Progenitor cell of endocrine pancreas (in vitro differentiated cells): ENCODE data around the gene PTOV1. TPM values are rescaled to one million over a fixed set of nuclear protein-coding genes. Genes with fewer than 3 reads are reported as not detected.

Experiments used
- DNase-seq: peaks from one replicate; pipeline ENCODE4 v3.0.0; 2021; ENCODE audit warnings: low spot score; ENCODE audit not compliant: unreplicated experiment
- H3K27ac Mint-ChIP-seq: 2 replicates; pipeline ENCODE4 v1.8.0; 2021; ENCODE audit warnings: mild to moderate bottlenecking, moderate library complexity, mixed read lengths
- H3K27me3 Mint-ChIP-seq: 2 replicates; pipeline ENCODE4 v1.8.0; 2021; ENCODE audit warnings: mixed read lengths
- H3K36me3 Mint-ChIP-seq: 2 replicates; pipeline ENCODE4 v1.8.0; 2022; ENCODE audit warnings: mixed read lengths; ENCODE audit not compliant: insufficient read depth
- H3K4me1 Mint-ChIP-seq: 2 replicates; pipeline ENCODE4 v1.8.0; 2021; ENCODE audit warnings: low read depth, mixed read lengths
- H3K4me3 Mint-ChIP-seq: 2 replicates; pipeline ENCODE4 v1.8.0; 2021; ENCODE audit warnings: low read depth, mild to moderate bottlenecking, moderate library complexity, mixed read lengths
- H3K9me3 Mint-ChIP-seq: 2 replicates; pipeline ENCODE4 v1.8.0; 2021; ENCODE audit warnings: low read depth, mixed read lengths
- total RNA-seq: library from RNA; stranded (reverse); gene quantifications from 2 replicates; pipeline ENCODE4 v1.2.1, GENCODE V29; 2021
- TF ChIP-seq, protein P1 (sequence below): fragments of 200-600 bp; sonication (generic); IDR thresholded peaks from one replicate; pipeline ENCODE4 v1.5.0; 2021; ENCODE audit warnings: antibody characterized with exemption, mild to moderate bottlenecking; ENCODE audit not compliant: unreplicated experiment

Gene PTOV1
- total RNA-seq, 1 donor from 2014 or later, result 564 TPM

- peak; percentile 79 for DNase-seq
- no peak within 1 kb of the TSS for H3K4me3 Mint-ChIP-seq
- no peaks in the 10 kb centered on the region for H3K9me3 Mint-ChIP-seq
- TF ChIP-seq, protein P1, sequence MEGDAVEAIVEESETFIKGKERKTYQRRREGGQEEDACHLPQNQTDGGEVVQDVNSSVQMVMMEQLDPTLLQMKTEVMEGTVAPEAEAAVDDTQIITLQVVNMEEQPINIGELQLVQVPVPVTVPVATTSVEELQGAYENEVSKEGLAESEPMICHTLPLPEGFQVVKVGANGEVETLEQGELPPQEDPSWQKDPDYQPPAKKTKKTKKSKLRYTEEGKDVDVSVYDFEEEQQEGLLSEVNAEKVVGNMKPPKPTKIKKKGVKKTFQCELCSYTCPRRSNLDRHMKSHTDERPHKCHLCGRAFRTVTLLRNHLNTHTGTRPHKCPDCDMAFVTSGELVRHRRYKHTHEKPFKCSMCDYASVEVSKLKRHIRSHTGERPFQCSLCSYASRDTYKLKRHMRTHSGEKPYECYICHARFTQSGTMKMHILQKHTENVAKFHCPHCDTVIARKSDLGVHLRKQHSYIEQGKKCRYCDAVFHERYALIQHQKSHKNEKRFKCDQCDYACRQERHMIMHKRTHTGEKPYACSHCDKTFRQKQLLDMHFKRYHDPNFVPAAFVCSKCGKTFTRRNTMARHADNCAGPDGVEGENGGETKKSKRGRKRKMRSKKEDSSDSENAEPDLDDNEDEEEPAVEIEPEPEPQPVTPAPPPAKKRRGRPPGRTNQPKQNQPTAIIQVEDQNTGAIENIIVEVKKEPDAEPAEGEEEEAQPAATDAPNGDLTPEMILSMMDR, result no peak
- peaks cover 20% of the 10 kb centered on the region for H3K4me1 Mint-ChIP-seq
- H3K36me3 Mint-ChIP-seq, result peaks cover 15% of the 10 kb centered on the region
- no peaks in the 10 kb centered on the region for H3K27me3 Mint-ChIP-seq
- H3K27ac Mint-ChIP-seq, result peak within 1 kb of the TSS; percentile 97
Measured at GRCh38 chr19:49866933-49867782, 16.2 kb downstream of the PTOV1 start, which contains the start of gene PNKP. PNKP (minus strand) TSS chr19:49867576; CDS start chr19:49867204, 372 bp downstream.

DNA sequence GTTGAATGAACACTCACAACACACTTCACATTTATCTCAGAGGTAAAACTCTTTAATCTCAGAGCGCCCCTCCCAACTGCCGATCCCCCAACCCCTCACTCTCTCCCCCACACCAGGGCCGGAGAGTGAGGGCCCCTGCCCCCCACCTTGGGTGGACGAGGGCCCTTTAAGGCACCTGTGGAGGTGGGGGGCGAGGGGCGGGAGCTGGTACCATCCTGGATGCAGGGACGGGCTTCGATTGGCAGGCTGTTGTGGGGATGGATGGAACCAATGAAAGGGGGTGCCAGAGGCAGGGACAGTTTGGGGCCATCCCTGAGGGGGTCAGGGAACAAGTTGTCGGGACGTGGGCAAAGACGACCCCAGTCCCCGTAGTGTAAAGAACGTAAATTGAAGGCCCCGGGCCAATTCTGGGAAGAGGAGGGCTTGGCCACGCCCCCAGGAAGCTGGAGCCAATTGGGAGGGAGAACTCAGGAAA is 18.1 kb downstream of the PTOV1 start:
- Mint-ChIP-seq H3K4me1 (peaks cover 18% of the 10 kb centered on the region), H3K27me3 (no peaks in the 10 kb centered on the region), H3K9me3 (no peaks in the 10 kb centered on the region), H3K27ac (no peak overlapping the region), H3K4me3 (no peak overlapping the region), H3K36me3 (peaks cover 11% of the 10 kb centered on the region)
- DNase-seq, result no peak
- TF ChIP-seq, protein P1, result no peak

- no peaks in the 10 kb centered on the region for H3K27me3 Mint-ChIP-seq
- TF ChIP-seq, protein P1, result no peak
- no peaks in the 10 kb centered on the region for H3K9me3 Mint-ChIP-seq
- peaks cover 9% of the 10 kb centered on the region for H3K36me3 Mint-ChIP-seq
- H3K27ac Mint-ChIP-seq, result no peak overlapping the region
- H3K4me3 Mint-ChIP-seq, result no peak overlapping the region
- DNase-seq, result peak; percentile 92
- peaks cover 18% of the 10 kb centered on the region for H3K4me1 Mint-ChIP-seq
Measured at GRCh38 chr19:49869484-49870308, 18.7 kb downstream of the PTOV1 start.

DNA sequence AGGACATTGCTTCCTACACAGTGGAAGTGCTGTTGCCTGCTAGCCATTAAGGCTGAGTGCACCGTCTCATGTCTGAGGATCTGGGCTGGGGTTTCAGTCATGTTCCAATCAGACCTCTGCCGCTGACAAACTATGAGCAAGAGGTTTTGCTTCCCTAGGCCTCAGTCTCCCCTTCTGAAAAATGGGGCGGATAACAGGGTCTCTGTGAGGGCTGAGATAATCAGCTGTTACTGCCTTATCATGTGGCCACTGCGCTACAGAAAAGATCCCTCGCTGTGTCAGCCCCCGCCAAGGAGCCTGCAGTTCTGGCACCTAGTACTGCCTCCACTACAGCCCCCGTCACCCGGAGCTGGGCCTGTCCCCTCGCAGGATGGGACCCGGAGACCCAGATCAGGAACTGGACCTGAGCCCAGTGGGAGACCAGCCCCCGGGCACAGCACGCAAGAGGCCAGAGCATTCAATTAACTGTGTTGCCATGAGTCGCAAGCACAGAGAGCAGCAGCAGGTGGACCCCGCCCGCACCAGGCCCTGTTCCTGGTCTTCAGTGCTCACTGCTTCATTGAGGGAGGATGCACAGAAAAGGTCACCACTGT is 19.4 kb downstream of the PTOV1 start:
- Mint-ChIP-seq H3K27ac (no peak overlapping the region), H3K4me1 (peaks cover 19% of the 10 kb centered on the region)
- TF ChIP-seq, protein P1, result no peak

More for the DNA sequence above, 19.4 kb downstream of the PTOV1 start:
- H3K27me3 Mint-ChIP-seq, result no peaks in the 10 kb centered on the region
- H3K9me3 Mint-ChIP-seq, result no peaks in the 10 kb centered on the region
- peaks cover 6% of the 10 kb centered on the region for H3K36me3 Mint-ChIP-seq
- no peak for DNase-seq
- no peak overlapping the region for H3K4me3 Mint-ChIP-seq
